DND-41 (cell line): ENCODE measurements around the gene SCGB1D2.

Experiments
- EZH2 ChIP-seq: IDR thresholded peaks from 3 replicates; pipeline ENCODE4 v1.6.1; 2012; ENCODE audit warnings: borderline replicate concordance, low read depth, mild to moderate bottlenecking, moderate library complexity, low read length, inconsistent platforms; ENCODE audit not compliant: severe bottlenecking
- TF ChIP-seq, protein P1 (sequence below): IDR thresholded peaks from 2 replicates; pipeline ENCODE4 v1.5.1; 2012; ENCODE audit warnings: borderline replicate concordance, low read length, moderate library complexity, mild to moderate bottlenecking; ENCODE audit not compliant: poor library complexity, severe bottlenecking; ENCODE audit errors: extremely low read depth

DNA sequence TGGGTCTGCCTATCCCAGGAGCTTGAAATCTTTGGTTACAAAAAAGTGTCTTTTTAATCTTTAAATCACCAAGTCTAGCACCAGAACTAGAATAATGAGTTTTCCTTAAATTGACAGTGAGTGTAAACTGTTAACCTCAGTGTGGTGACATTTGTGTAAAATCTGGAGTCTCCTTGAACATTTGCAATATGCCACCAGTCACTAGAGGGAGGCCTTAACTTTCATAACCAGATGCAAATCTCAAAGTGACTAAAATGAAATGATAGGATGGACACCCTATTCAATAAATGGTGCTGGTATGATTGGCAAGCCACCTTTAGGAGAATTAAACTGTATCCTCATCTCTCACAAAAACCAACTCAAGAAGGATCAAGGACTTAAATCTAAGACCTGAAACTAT, 8.3 kb upstream of the SCGB1D2 start:
- TF ChIP-seq, protein P1, sequence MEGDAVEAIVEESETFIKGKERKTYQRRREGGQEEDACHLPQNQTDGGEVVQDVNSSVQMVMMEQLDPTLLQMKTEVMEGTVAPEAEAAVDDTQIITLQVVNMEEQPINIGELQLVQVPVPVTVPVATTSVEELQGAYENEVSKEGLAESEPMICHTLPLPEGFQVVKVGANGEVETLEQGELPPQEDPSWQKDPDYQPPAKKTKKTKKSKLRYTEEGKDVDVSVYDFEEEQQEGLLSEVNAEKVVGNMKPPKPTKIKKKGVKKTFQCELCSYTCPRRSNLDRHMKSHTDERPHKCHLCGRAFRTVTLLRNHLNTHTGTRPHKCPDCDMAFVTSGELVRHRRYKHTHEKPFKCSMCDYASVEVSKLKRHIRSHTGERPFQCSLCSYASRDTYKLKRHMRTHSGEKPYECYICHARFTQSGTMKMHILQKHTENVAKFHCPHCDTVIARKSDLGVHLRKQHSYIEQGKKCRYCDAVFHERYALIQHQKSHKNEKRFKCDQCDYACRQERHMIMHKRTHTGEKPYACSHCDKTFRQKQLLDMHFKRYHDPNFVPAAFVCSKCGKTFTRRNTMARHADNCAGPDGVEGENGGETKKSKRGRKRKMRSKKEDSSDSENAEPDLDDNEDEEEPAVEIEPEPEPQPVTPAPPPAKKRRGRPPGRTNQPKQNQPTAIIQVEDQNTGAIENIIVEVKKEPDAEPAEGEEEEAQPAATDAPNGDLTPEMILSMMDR = peak; percentile 15
- no peak for TF ChIP-seq EZH2
